ENCODE results near the gene LAMB4. TPM values are rescaled to one million over a fixed set of nuclear protein-coding genes. Genes with fewer than 3 reads are reported as not detected.

LAMB4 gene
- total and polyA plus RNA-seq, 2 of the 8 experiments (the other 6 are each of a cell fraction or from before 2014, with no cell fraction given), result not detected

GRCh38 chr7:108054537-108054936 lies 75.6 kb downstream of the LAMB4 start:
- ChIA-PET CTCF (ENCODE audit: partially characterized antibody) (interaction anchor here (0.8 to 1.7 kb wide), 2 partner anchors 9 to 42 kb away, joined by 4 to 6 read pairs; no protein-coding TSS in a partner anchor), POLR2A (ENCODE audit: partially characterized antibody) (no interaction called here)
- FAIRE-seq (no peak), DNase-seq (ENCODE audit: low read depth in 1 of 2, low spot score in 2 of 2) (no peak)
- H4K5ac ChIP-seq (ENCODE audit: insufficient read length, low read depth, low read length), result no peak overlapping the region
- no peaks in the 10 kb centered on the region; a peak in 1 of 7 replicates for H3K4me1 ChIP-seq (replicated peaks in 1 of 4; ENCODE audit: control insufficient read depth in 3 of 4, insufficient read depth in 4 of 4, low read length in 3 of 4)
- no peak overlapping the region for H3K9ac ChIP-seq (replicated peaks in 1 of 4; ENCODE audit: extremely low read depth in 1 of 4, low read depth in 3 of 4, low read length in 3 of 4)
- H3K4me3 ChIP-seq (ENCODE audit: extremely low read depth in 1 of 4, insufficient read depth in 2 of 4, low read depth in 3 of 4, low read length in 4 of 4), result no peak overlapping the region
- 86% methylated on average over 1 of the region's 1 CpG; no CpG with 5 or more reads in 1 of the 2 experiments for WGBS, 2 experiments (ENCODE audit: extremely low coverage in 1 of 2, insufficient coverage in 1 of 2, insufficient read length in 1 of 2, insufficient replicate concordance in 2 of 2, low coverage in 1 of 2, low lambda C conversion rate in 2 of 2, missing lambda C conversion rate in 1 of 2)
- no peak overlapping the region for H3K27ac ChIP-seq (ENCODE audit: low read depth, low read length)
- H3K27me3 ChIP-seq (replicated peaks in 1 of 4; ENCODE audit: control insufficient read depth in 3 of 4, extremely low read depth in 1 of 4, insufficient read depth in 3 of 4, low read length in 3 of 4), result no peaks in the 10 kb centered on the region
- no peak overlapping the region for H3K23ac ChIP-seq (ENCODE audit: insufficient read length)
- no peak overlapping the region for H3K14ac ChIP-seq (ENCODE audit: insufficient read length)
- no peak overlapping the region for H3K18ac ChIP-seq (ENCODE audit: extremely low read depth, low read length)
- H2BK20ac ChIP-seq (ENCODE audit: low read length), result no peak overlapping the region
- no peaks in the 10 kb centered on the region for H4K20me1 ChIP-seq (replicated peaks in 1 of 2; ENCODE audit: control insufficient read depth in 1 of 2, insufficient read depth in 2 of 2, low read length in 2 of 2)
- H2BK15ac ChIP-seq (ENCODE audit: low read length), result no peak overlapping the region
- no peak overlapping the region for H3K4ac ChIP-seq (replicated peaks; ENCODE audit: insufficient read length, low read depth, low read length)
- H3K23me2 ChIP-seq (ENCODE audit: low read depth, low read length), result no peaks in the 10 kb centered on the region
- no peak overlapping the region for H3K4me2 ChIP-seq (ENCODE audit: insufficient read depth in 1 of 2, low read depth in 2 of 2, low read length in 2 of 2)
- H3K79me1 ChIP-seq (ENCODE audit: low read depth, low read length), result no peaks in the 10 kb centered on the region
- no peak for TF ChIP-seq YY1 (IDR thresholded peaks at IDR 0.05; ENCODE audit: low read depth, low read length)
- no peak for TF ChIP-seq RFX5 (IDR thresholded peaks at IDR 0.05; ENCODE audit: borderline replicate concordance, low read depth, low read length)
- no peak for TF ChIP-seq NANOG (IDR thresholded peaks at IDR 0.05; ENCODE audit: insufficient read depth, low read depth, low read length, poor library complexity, severe bottlenecking)
- no peak for TF ChIP-seq SP1 (IDR thresholded peaks at IDR 0.05; ENCODE audit: low read depth, low read length)
- no peak for TF ChIP-seq SIRT6 (IDR thresholded peaks at IDR 0.05; ENCODE audit: low read length)
- no peak for TF ChIP-seq SIN3A (conservative IDR thresholded peaks at IDR 0.05 in 1 of 2, IDR thresholded peaks at IDR 0.05 in 1 of 2; ENCODE audit: low read depth in 1 of 2, low read length in 2 of 2)
- no peak for TF ChIP-seq SUZ12 (IDR thresholded peaks at IDR 0.05; ENCODE audit: low read length)
- no peak for TF ChIP-seq MAFK (IDR thresholded peaks at IDR 0.05; ENCODE audit: low read depth, low read length)
- no peak for TF ChIP-seq CEBPB (IDR thresholded peaks at IDR 0.05; ENCODE audit: low read depth, low read length)
- no peak for TF ChIP-seq SP2 (IDR thresholded peaks at IDR 0.05; ENCODE audit: low read length)
- no peak for TF ChIP-seq TAF1 (IDR thresholded peaks at IDR 0.05; ENCODE audit: low read depth, low read length)
- TF ChIP-seq TBP (IDR thresholded peaks at IDR 0.05; ENCODE audit: low read depth, low read length), result no peak
- TF ChIP-seq KDM1A (IDR thresholded peaks at IDR 0.05; ENCODE audit: borderline replicate concordance, low read length), result no peak
- no peak for TF ChIP-seq BCL11A (IDR thresholded peaks at IDR 0.05; ENCODE audit: low read depth in 2 of 2, low read length in 2 of 2)
- TF ChIP-seq BACH1 (IDR thresholded peaks at IDR 0.05; ENCODE audit: low read length), result no peak
- no peak overlapping the region for H2BK120ac ChIP-seq (replicated peaks; ENCODE audit: low read depth, low read length)
- no peak overlapping the region for H2AFZ ChIP-seq (ENCODE audit: low read length)
- H3K79me2 ChIP-seq (ENCODE audit: control insufficient read depth in 1 of 2, insufficient read depth in 2 of 2, low read length in 2 of 2), result no peaks in the 10 kb centered on the region
- H2BK5ac ChIP-seq (ENCODE audit: low read depth, low read length), result no peak overlapping the region
- no peak overlapping the region for H2AK5ac ChIP-seq (ENCODE audit: low read depth, low read length)
- H4K91ac ChIP-seq (replicated peaks; ENCODE audit: insufficient read length, low read length), result no peak overlapping the region
- H3K9me3 ChIP-seq (ENCODE audit: insufficient read depth in 2 of 2, low read depth in 1 of 2, low read length in 1 of 2), result no peaks in the 10 kb centered on the region
- H3K36me3 ChIP-seq (ENCODE audit: control insufficient read depth in 2 of 4, insufficient read depth in 4 of 4, low read length in 3 of 4), result no peaks in the 10 kb centered on the region
- H2BK12ac ChIP-seq (ENCODE audit: low read depth, low read length), result no peak overlapping the region
- no peak overlapping the region for H4K8ac ChIP-seq (ENCODE audit: extremely low read depth, insufficient read depth, low read length)
- no peak overlapping the region for H3K56ac ChIP-seq (replicated peaks; ENCODE audit: insufficient read length, low read depth, low read length)

Data from H1 (cell line).